Caco-2 (cell line): ENCODE results near the gene SLBP. TPM values are rescaled to one million over a fixed set of nuclear protein-coding genes. Genes with fewer than 3 reads are reported as not detected.

Source experiments
- BruUV-seq: library from RNA; stranded (reverse); fragments of 400-500 nt; replicated peaks from 2 replicates; lab custom pipeline; 2021; lab: Mats Ljungman, UMichigan
- CTCF ChIA-PET: fragments of 300-600 bp; sonication (Branson Sonifier 250); formaldehyde crosslinking; loops from one replicate; lab custom pipeline; 2022; ENCODE audit warnings: antibody characterized with exemption; lab: Charles Lee
- POLR2A ChIA-PET: fragments of 300-600 bp; sonication (Branson Sonifier 250); formaldehyde crosslinking; loops from one replicate; lab custom pipeline; 2022; ENCODE audit warnings: antibody characterized with exemption; lab: Charles Lee
- DNase-seq, 2 experiments: peaks; one replicate each; pipeline versions ENCODE4 v3.0.0 to v3.0.0-alpha.2; 2020 to 2022
- H3K27me3 ChIP-seq: replicated peaks from 2 replicates; pipeline ENCODE4 v1.6.0; 2011; ENCODE audit warnings: low read length; ENCODE audit not compliant: control insufficient read depth, insufficient read depth
- H3K36me3 ChIP-seq: 2 replicates; pipeline ENCODE4 v1.5.1; 2011; ENCODE audit warnings: low read length; ENCODE audit not compliant: control insufficient read depth, insufficient read depth
- H3K4me1 ChIP-seq: fragments of 250-450 bp; sonication (Bioruptor Pico); 2 replicates; pipeline ENCODE4 v1.5.1; 2020; ENCODE audit warnings: mild to moderate bottlenecking
- H3K4me3 ChIP-seq: 2 replicates; pipeline ENCODE4 v1.5.1; 2011; ENCODE audit warnings: low read depth, mild to moderate bottlenecking, control low read depth, low read length
- H3K9me3 ChIP-seq: fragments of 250-450 bp; sonication (Bioruptor Pico); 2 replicates; pipeline ENCODE4 v1.5.1; 2020; ENCODE audit warnings: mild to moderate bottlenecking, moderate library complexity
- H3K27ac Mint-ChIP-seq: one replicate; pipeline ENCODE4 v1.8.0; 2022; ENCODE audit warnings: mixed read lengths; ENCODE audit not compliant: unreplicated experiment
- H3K27me3 Mint-ChIP-seq: one replicate; pipeline ENCODE4 v1.8.0; 2022; ENCODE audit warnings: mixed read lengths; ENCODE audit not compliant: insufficient read depth, unreplicated experiment
- H3K36me3 Mint-ChIP-seq: one replicate; pipeline ENCODE4 v1.8.0; 2022; ENCODE audit warnings: mild to moderate bottlenecking, mixed read lengths; ENCODE audit not compliant: insufficient read depth, unreplicated experiment
- H3K4me1 Mint-ChIP-seq: one replicate; pipeline ENCODE4 v1.8.0; 2022; ENCODE audit warnings: low read depth, mixed read lengths; ENCODE audit not compliant: unreplicated experiment
- H3K4me3 Mint-ChIP-seq: one replicate; pipeline ENCODE4 v1.8.0; 2022; ENCODE audit warnings: mild to moderate bottlenecking, moderate library complexity, mixed read lengths; ENCODE audit not compliant: unreplicated experiment
- H3K9me3 Mint-ChIP-seq: one replicate; pipeline ENCODE4 v1.8.0; 2022; ENCODE audit warnings: mixed read lengths; ENCODE audit not compliant: unreplicated experiment
- intact Hi-C: fragments of 100-400 bp; cut with micrococcal nuclease; formaldehyde crosslinking; loops from one replicate; pipeline ENCODE4 v1.10.0; 2022; ENCODE audit not compliant: unreplicated experiment
- total RNA-seq: library from RNA; stranded (reverse); gene quantifications from 2 replicates; pipeline ENCODE4 v1.2.3, GENCODE V29; 2022
- TF ChIP-seq, protein P1 (sequence below), 2 experiments: fragments of 200-600 bp in 1 of 2; IDR thresholded peaks; 1 replicate in 1 of 2; 2 replicates in 1 of 2; pipeline versions ENCODE4 v1.5.1 to v1.8.0; 2011 to 2022; ENCODE audit warnings: antibody characterized with exemption in 1 of 2, control low read depth in 1 of 2, inconsistent platforms in 1 of 2, low read depth in 1 of 2, low read length in 1 of 2, mild to moderate bottlenecking in 1 of 2, moderate library complexity in 1 of 2; ENCODE audit not compliant: insufficient read depth in 1 of 2, severe bottlenecking in 1 of 2, unreplicated experiment in 1 of 2

The SLBP gene
- total RNA-seq, 1 experiment from 2014 or later: 116 TPM

DNA sequence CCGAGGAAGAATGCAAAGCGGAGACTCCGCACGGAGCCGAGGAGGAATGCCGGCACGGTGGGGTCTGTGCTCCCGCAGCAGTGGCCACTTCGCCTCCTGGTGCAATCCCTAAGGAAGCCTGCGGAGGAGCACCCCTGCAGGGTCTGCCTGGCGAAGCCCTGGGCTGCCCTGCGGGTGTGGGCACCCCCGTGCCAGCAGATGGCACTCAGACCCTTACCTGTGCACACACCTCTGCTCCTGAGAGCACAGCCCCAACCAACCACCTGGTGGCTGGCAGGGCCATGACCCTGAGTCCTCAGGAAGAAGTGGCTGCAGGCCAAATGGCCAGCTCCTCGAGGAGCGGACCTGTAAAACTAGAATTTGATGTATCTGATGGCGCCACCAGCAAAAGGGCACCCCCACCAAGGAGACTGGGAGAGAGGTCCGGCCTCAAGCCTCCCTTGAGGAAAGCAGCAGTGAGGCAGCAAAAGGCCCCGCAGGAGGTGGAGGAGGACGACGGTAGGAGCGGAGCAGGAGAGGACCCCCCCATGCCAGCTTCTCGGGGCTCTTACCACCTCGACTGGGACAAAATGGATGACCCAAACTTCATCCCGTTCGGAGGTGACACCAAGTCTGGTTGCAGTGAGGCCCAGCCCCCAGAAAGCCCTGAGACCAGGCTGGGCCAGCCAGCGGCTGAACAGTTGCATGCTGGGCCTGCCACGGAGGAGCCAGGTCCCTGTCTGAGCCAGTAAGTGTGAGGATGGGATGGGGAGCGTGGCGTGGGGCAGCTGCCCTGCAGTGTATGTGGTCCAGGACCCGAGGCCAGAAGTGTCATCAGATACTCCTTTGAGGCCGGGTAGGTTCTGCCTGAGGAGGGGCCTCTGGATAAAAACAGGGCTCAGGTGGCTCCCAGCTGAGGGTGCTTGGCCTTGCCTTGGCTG is 16.2 kb upstream of the SLBP start:
- no peaks in the 10 kb centered on the region for H3K27me3 Mint-ChIP-seq
- no peaks in the 10 kb centered on the region for H3K4me1 ChIP-seq
- ChIA-PET CTCF (interaction anchor here (2.0 kb wide), 1 partner anchor 35 kb away, joined by 7 read pairs; no protein-coding TSS in a partner anchor), POLR2A (interaction anchor here (1.6 kb wide), 1 partner anchor 35 kb away, joined by 3 read pairs; no protein-coding TSS in a partner anchor)
- no peaks in the 10 kb centered on the region for H3K4me1 Mint-ChIP-seq
- no peak for DNase-seq
- intact Hi-C loops: no loop called here
- no TSS peak for BruUV-seq
- no peaks in the 10 kb centered on the region for H3K9me3 Mint-ChIP-seq
- H3K36me3 Mint-ChIP-seq: peaks cover 83% of the 10 kb centered on the region
- TF ChIP-seq, protein P1, sequence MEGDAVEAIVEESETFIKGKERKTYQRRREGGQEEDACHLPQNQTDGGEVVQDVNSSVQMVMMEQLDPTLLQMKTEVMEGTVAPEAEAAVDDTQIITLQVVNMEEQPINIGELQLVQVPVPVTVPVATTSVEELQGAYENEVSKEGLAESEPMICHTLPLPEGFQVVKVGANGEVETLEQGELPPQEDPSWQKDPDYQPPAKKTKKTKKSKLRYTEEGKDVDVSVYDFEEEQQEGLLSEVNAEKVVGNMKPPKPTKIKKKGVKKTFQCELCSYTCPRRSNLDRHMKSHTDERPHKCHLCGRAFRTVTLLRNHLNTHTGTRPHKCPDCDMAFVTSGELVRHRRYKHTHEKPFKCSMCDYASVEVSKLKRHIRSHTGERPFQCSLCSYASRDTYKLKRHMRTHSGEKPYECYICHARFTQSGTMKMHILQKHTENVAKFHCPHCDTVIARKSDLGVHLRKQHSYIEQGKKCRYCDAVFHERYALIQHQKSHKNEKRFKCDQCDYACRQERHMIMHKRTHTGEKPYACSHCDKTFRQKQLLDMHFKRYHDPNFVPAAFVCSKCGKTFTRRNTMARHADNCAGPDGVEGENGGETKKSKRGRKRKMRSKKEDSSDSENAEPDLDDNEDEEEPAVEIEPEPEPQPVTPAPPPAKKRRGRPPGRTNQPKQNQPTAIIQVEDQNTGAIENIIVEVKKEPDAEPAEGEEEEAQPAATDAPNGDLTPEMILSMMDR (IDR thresholded peaks at IDR 0.05; ENCODE audit: insufficient read depth in 1 of 2, low read depth in 1 of 2, low read length in 1 of 2, severe bottlenecking in 1 of 2, unreplicated experiment in 1 of 2): no peak
- H3K9me3 ChIP-seq: no peaks in the 10 kb centered on the region
- H3K4me3 ChIP-seq: no peak overlapping the region
- H3K27ac Mint-ChIP-seq: no peak overlapping the region
- H3K36me3 ChIP-seq: peaks cover 7% of the 10 kb centered on the region
- no peak overlapping the region for H3K4me3 Mint-ChIP-seq
- no peaks in the 10 kb centered on the region for H3K27me3 ChIP-seq

DNA sequence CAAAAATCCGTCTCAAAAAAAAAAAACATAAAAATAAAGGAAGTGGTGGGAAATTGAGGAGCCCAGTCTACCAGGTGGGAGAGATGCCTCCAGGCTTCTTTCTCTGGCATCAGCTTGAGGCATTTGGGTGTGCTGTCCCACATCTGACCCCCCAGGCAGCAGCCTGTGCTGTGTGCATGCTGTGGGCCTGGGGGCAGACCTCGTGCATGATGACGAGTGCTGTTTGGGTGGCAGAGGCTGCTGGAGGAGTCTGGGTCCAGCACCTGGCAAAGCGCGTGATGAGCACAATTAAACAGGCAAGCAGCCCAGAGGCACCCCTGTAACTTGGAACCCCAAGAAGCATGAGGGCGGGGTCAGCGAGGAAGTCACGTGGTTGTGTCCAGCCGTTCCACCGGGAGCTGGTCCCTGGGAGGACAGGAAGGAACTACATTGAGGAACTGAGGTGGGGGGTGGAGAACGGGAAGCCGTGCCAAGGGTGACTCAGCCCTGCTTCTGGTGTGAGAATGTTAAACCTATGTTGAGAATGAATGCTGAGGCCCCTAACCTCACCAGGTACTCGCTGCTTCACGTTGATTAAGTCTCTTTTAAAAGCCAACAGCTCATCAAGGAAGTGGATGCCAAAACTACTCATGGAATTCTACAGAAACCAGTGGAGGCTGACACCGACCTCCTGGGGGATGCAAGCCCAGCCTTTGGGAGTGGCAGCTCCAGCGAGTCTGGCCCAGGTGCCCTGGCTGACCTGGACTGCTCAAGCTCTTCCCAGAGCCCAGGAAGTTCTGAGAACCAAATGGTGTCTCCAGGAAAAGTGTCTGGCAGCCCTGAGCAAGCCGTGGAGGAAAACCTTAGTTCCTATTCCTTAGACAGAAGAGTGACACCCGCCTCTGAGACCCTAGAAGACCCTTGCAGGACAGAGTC is 15.3 kb upstream of the SLBP start:
- TF ChIP-seq, protein P1 (IDR thresholded peaks at IDR 0.05; ENCODE audit: insufficient read depth in 1 of 2, low read depth in 1 of 2, low read length in 1 of 2, severe bottlenecking in 1 of 2, unreplicated experiment in 1 of 2): no peak
- no peaks in the 10 kb centered on the region for H3K9me3 Mint-ChIP-seq
- H3K27ac Mint-ChIP-seq: no peak overlapping the region
- peaks cover 8% of the 10 kb centered on the region for H3K4me1 Mint-ChIP-seq
- DNase-seq: no peak
- H3K27me3 ChIP-seq: no peaks in the 10 kb centered on the region
- no peak overlapping the region for H3K4me3 Mint-ChIP-seq
- peaks cover 83% of the 10 kb centered on the region for H3K36me3 Mint-ChIP-seq
- H3K9me3 ChIP-seq: no peaks in the 10 kb centered on the region
- ChIA-PET CTCF (interaction anchor here (2.7 kb wide), 1 partner anchor 34 kb away, joined by 15 read pairs; no protein-coding TSS in a partner anchor), POLR2A (interaction anchor here (1.6 kb wide), 1 partner anchor 34 kb away, joined by 3 read pairs; no protein-coding TSS in a partner anchor)
- no peaks in the 10 kb centered on the region for H3K27me3 Mint-ChIP-seq
- peaks cover 5% of the 10 kb centered on the region for H3K36me3 ChIP-seq
- no TSS peak for BruUV-seq
- H3K4me3 ChIP-seq: no peak overlapping the region
- peaks cover 6% of the 10 kb centered on the region; the same call in 1 of the 2 replicates for H3K4me1 ChIP-seq
- intact Hi-C loops: loop anchor here (2.0 kb wide), 1 partner anchor 15 kb away; the partner anchor contains the start of gene SLBP
